Thyroid gland (tissue), 4 donors: ENCODE data around the gene PALLD.

Experiments
- CTCF ChIP-seq, 6 experiments: fragments of 200-600 bp in 3 of 6; fragments of 450-650 bp in 3 of 6; sonication (generic) in 3 of 6; IDR thresholded peaks; one replicate each; pipeline ENCODE4 v1.5.1; 2016 to 2019; ENCODE audit warnings: antibody characterized with exemption in 6 of 6, mild to moderate bottlenecking in 2 of 6, inconsistent platforms in 1 of 6, moderate library complexity in 1 of 6
- POLR2A ChIP-seq, 2 donors: fragments of 450-650 bp; IDR thresholded peaks; one replicate each; pipeline ENCODE4 v1.6.1; 2017; ENCODE audit warnings: antibody characterized with exemption in 2 of 2, mild to moderate bottlenecking in 2 of 2, moderate library complexity in 1 of 2

- TF ChIP-seq CTCF (IDR thresholded peaks at IDR 0.05): no peak
- TF ChIP-seq POLR2A (IDR thresholded peaks at IDR 0.05): no peak
Observed at GRCh38 chr4:168564023-168564422, 67.2 kb downstream of the PALLD start.
